Uterus (tissue), 4 donors: ENCODE data around the gene LMAN1L. TPM values are rescaled to one million over a fixed set of nuclear protein-coding genes. Genes with fewer than 3 reads are reported as not detected.
A peak's percentile ranks its signal among the peaks of the same experiment; 100 is the strongest.
"Not testable (repeated sequence)": the region's sequence is repeated elsewhere in the genome, so short reads cannot be mapped to it uniquely, and the experiment has no call there.

ENCODE experiments used
- DNase-seq, 2 donors: peaks; one replicate each; pipeline ENCODE4 v3.0.0-alpha.2; 2019 to 2020
- H3K27ac ChIP-seq, 2 donors: fragments of 200-600 bp; sonication (generic); 1 replicate in 1 of 2; 2 replicates in 1 of 2; pipeline ENCODE4 v1.5.1; 2016 to 2018
- H3K27me3 ChIP-seq, 2 donors: fragments of 200-600 bp; sonication (generic); one replicate each; pipeline ENCODE4 v1.5.1; 2018 to 2019; ENCODE audit warnings: control low read depth in 1 of 2
- H3K36me3 ChIP-seq, 2 donors: fragments of 200-600 bp; sonication (generic); one replicate each; pipeline ENCODE4 v1.5.1; 2019; ENCODE audit warnings: control low read depth in 1 of 2
- H3K4me1 ChIP-seq, 2 donors: fragments of 200-600 bp; sonication (generic); one replicate each; pipeline ENCODE4 v1.5.1; 2018 to 2019; ENCODE audit warnings: control low read depth in 1 of 2
- H3K4me3 ChIP-seq, 2 donors: fragments of 200-600 bp; sonication (generic); 1 replicate in 1 of 2; 2 replicates in 1 of 2; pipeline ENCODE4 v1.5.1; 2018 to 2019; ENCODE audit warnings: mild to moderate bottlenecking in 1 of 2
- H3K9me3 ChIP-seq, 2 donors: fragments of 200-600 bp; sonication (generic); one replicate each; pipeline ENCODE4 v1.5.1; 2019; ENCODE audit warnings: control low read depth in 1 of 2
- CTCF ChIP-seq, 4 experiments: fragments of 200-600 bp in 2 of 4; fragments of 450-650 bp in 2 of 4; sonication (generic) in 2 of 4; IDR thresholded peaks; one replicate each; pipeline ENCODE4 v1.5.1; 2016 to 2019; ENCODE audit warnings: antibody characterized with exemption in 4 of 4, mild to moderate bottlenecking in 2 of 4, moderate library complexity in 1 of 4
- POLR2A ChIP-seq, 2 donors: fragments of 450-650 bp; IDR thresholded peaks; one replicate each; pipeline ENCODE4 v1.6.1; 2016; ENCODE audit warnings: antibody characterized with exemption in 2 of 2, mild to moderate bottlenecking in 1 of 2, moderate library complexity in 1 of 2
- intact Hi-C: fragments of 100-400 bp; cut with DNase I; formaldehyde crosslinking; loops from one replicate; pipeline ENCODE4 v1.15.1; 2023; ENCODE audit warnings: low total_unique reads
- total RNA-seq, 4 donors: library from RNA; depleted of rRNA in 3 of 4; stranded (reverse); fragments of >200 nt in 3 of 4; gene quantifications; one replicate each; pipeline versions ENCODE4 v1.1.0 to v1.2.4, GENCODE V29; 2014 to 2023
- donor health status: DM: yes; HTN: yes; CAD: no.

The LMAN1L gene
- total RNA-seq, 4 donors from 2014 or later: 1.5 TPM; not detected in 3

- H3K27me3 ChIP-seq: no peaks in the 10 kb centered on the region
- TF ChIP-seq POLR2A (IDR thresholded peaks at IDR 0.05) (no peak), CTCF (IDR thresholded peaks at IDR 0.05) (no peak)
- no peaks in the 10 kb centered on the region for H3K36me3 ChIP-seq
- H3K4me3 ChIP-seq: no peak overlapping the region
- intact Hi-C loops: no loop called here
- DNase-seq: no peak
- H3K9me3 ChIP-seq: no peaks in the 10 kb centered on the region
- H3K27ac ChIP-seq: peak overlapping the region in 1 of 2 donors; percentile 0
- H3K4me1 ChIP-seq: peaks cover 3 to 33% of the 10 kb centered on the region in 2 donors
Measured at GRCh38 chr15:74784426-74785193, 28.0 kb upstream of the LMAN1L start.

- peak overlapping the region in 1 of 2 donors; percentile 24 for H3K27ac ChIP-seq
- H3K36me3 ChIP-seq: no peaks in the 10 kb centered on the region
- H3K27me3 ChIP-seq: no peaks in the 10 kb centered on the region
- intact Hi-C loops: no loop called here
- H3K4me3 ChIP-seq: no peak overlapping the region
- TF ChIP-seq POLR2A (IDR thresholded peaks at IDR 0.05): no peak
- no peak for TF ChIP-seq CTCF (IDR thresholded peaks at IDR 0.05)
- H3K4me1 ChIP-seq: peaks cover 3 to 41% of the 10 kb centered on the region in 2 donors
- no peak for DNase-seq
- no peaks in the 10 kb centered on the region for H3K9me3 ChIP-seq
Measured at GRCh38 chr15:74785194-74786032, 27.2 kb upstream of the LMAN1L start.

- H3K36me3 ChIP-seq, H3K9me3 ChIP-seq, intact Hi-C loops, H3K4me3 ChIP-seq, H3K27me3 ChIP-seq, DNase-seq: not testable (repeated sequence)
- H3K4me1 ChIP-seq: peaks cover 3 to 42% of the 10 kb centered on the region in 2 donors
- peak overlapping the region; percentile 3 to 29 for H3K27ac ChIP-seq
Measured at GRCh38 chr15:74786081-74786480, 26.6 kb upstream of the LMAN1L start.

GRCh38 chr15:74786551-74787165, 26.0 kb upstream of the LMAN1L start:
- Histone ChIP-seq H3K9me3 (no peaks in the 10 kb centered on the region), H3K36me3 (no peaks in the 10 kb centered on the region), H3K4me3 (no peak overlapping the region), H3K27ac (peak overlapping the region; percentile 3 to 29), H3K4me1 (peaks cover 0 to 36% of the 10 kb centered on the region in 2 donors), H3K27me3 (no peaks in the 10 kb centered on the region)
- TF ChIP-seq POLR2A (IDR thresholded peaks at IDR 0.05) (no peak), CTCF (IDR thresholded peaks at IDR 0.05) (no peak)
- DNase-seq: no peak
- intact Hi-C loops: no loop called here

- Histone ChIP-seq H3K4me1 (peaks cover 0 to 36% of the 10 kb centered on the region in 2 donors), H3K4me3 (no peak overlapping the region), H3K27ac (peak overlapping the region; percentile 29 to 32), H3K9me3 (no peaks in the 10 kb centered on the region), H3K36me3 (no peaks in the 10 kb centered on the region), H3K27me3 (no peaks in the 10 kb centered on the region)
- DNase-seq: no peak
- intact Hi-C loops: no loop called here
- TF ChIP-seq CTCF (IDR thresholded peaks at IDR 0.05) (peak in 1 of 4 experiments; percentile 38), POLR2A (IDR thresholded peaks at IDR 0.05) (no peak)
Measured at GRCh38 chr15:74787251-74788041, 25.2 kb upstream of the LMAN1L start.
